ENCODE data around the gene ST3GAL6. TPM values are rescaled to one million over a fixed set of nuclear protein-coding genes. Genes with fewer than 3 reads are reported as not detected.

The ST3GAL6 gene
- total and polyA plus RNA-seq, 2 donors (not counting 3 experiments of a cell fraction or from before 2014, with no cell fraction given) = 13.2 to 35.9 TPM

DNA sequence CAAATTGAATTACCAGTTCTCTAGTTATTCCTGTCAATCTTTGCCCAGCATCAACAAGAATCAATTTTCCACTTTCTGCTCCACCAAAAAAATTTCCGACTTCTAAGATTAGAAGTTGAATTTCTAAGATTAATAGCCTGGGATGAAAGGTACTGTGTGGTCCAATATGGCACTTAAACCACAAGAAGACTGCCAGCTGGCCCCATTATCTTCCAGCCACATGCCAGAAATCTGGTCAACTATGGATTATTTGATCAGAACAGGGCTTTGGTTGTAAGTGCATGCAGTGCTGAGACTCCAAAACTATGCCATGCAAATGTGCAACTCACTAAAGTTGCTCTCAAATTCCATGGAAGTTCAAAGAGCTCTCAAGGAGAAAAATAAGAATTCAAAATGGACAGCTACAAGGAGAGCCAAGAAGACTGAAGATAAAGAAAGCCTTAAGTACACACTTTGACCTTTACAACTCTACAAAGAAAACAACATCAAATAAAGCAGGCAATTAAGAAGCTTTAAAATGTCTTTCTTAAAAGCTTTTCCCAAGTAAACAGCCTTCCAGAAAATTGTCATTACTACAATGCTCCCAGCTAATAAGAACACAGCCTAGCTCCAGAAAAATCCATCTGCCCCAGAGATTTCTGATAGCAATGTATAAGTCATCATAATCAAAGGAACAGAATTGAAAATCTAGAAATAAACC is 64.2 kb downstream of the ST3GAL6 start:
- intact Hi-C loops (cut with micrococcal nuclease) = no loop called here
- Histone ChIP-seq H3K27me3 (ENCODE audit: control insufficient read depth in 2 of 2, insufficient read depth in 2 of 2, low read length in 2 of 2) (no peaks in the 10 kb centered on the region), H3K4me1 (ENCODE audit: control insufficient read depth, extremely low read depth, insufficient read depth, low read length) (no peaks in the 10 kb centered on the region), H3K4me2 (ENCODE audit: insufficient read depth, low read length) (no peak overlapping the region), H3K27ac (ENCODE audit: insufficient read depth, low read depth, low read length) (no peak overlapping the region), H3K4me3 (replicated peaks in 1 of 3; ENCODE audit: insufficient read depth in 1 of 3, low read depth in 1 of 3, low read length in 3 of 3) (no peak overlapping the region), H3K9ac (replicated peaks; ENCODE audit: extremely low read depth, insufficient read depth, low read length) (no peak overlapping the region), H2AFZ (ENCODE audit: low read depth, low read length) (no peak overlapping the region), H3K9me3 (replicated peaks; ENCODE audit: control insufficient read depth, insufficient read depth, low read length) (no peaks in the 10 kb centered on the region), H4K20me1 (replicated peaks; ENCODE audit: control insufficient read depth, extremely low read depth, insufficient read depth, low read length) (peaks cover 2% of the 10 kb centered on the region), H3K9me1 (replicated peaks; ENCODE audit: control insufficient read depth, extremely low read depth, insufficient read depth, low read length) (no peaks in the 10 kb centered on the region), H3K36me3 (ENCODE audit: control insufficient read depth in 2 of 2, extremely low read depth in 1 of 2, insufficient read depth in 2 of 2, low read length in 2 of 2) (peaks cover 0 to under 1% of the 10 kb centered on the region in 2 experiments), H3K79me2 (ENCODE audit: control insufficient read depth, insufficient read depth, low read length) (peaks cover 8% of the 10 kb centered on the region)
- CTCF ChIA-PET = interaction anchor here (0.7 to 2.7 kb wide), 7 partner anchors 10 to 170 kb away, joined by 3 to 25 read pairs (median 4); partner anchors contain the start of gene DCBLD2
- BruUV-seq (replicated peaks) = no TSS peak
- DNase-seq (ENCODE audit: low read depth, low spot score) (no peak), FAIRE-seq (no peak)
- dilution Hi-C loops (cut with MboI; ENCODE audit: extremely low pct_ligation_motif_present, low sequenced_read_pairs) = no loop called here
- TF ChIP-seq POLR2A (IDR thresholded peaks at IDR 0.05; ENCODE audit: low read depth, low read length) (no peak), GATA2 (IDR thresholded peaks at IDR 0.05; ENCODE audit: insufficient read depth, insufficient read length, low read depth, low read length) (no peak), EZH2 (IDR thresholded peaks at IDR 0.05; ENCODE audit: borderline replicate concordance, low read depth, low read length, severe bottlenecking) (no peak), FOS (IDR thresholded peaks at IDR 0.05; ENCODE audit: borderline replicate concordance, insufficient read depth, low read length) (no peak), MYC (IDR thresholded peaks at IDR 0.05; ENCODE audit: low read depth, low read length) (no peak), POLR2AphosphoS5 (IDR thresholded peaks at IDR 0.05; ENCODE audit: insufficient read depth, low read depth, low read length) (no peak), MAX (IDR thresholded peaks at IDR 0.05; ENCODE audit: insufficient read depth, insufficient read length) (no peak), JUN (IDR thresholded peaks at IDR 0.05; ENCODE audit: borderline replicate concordance, insufficient read depth, insufficient read length, low read depth) (no peak)
- TF ChIP-seq, protein P1, sequence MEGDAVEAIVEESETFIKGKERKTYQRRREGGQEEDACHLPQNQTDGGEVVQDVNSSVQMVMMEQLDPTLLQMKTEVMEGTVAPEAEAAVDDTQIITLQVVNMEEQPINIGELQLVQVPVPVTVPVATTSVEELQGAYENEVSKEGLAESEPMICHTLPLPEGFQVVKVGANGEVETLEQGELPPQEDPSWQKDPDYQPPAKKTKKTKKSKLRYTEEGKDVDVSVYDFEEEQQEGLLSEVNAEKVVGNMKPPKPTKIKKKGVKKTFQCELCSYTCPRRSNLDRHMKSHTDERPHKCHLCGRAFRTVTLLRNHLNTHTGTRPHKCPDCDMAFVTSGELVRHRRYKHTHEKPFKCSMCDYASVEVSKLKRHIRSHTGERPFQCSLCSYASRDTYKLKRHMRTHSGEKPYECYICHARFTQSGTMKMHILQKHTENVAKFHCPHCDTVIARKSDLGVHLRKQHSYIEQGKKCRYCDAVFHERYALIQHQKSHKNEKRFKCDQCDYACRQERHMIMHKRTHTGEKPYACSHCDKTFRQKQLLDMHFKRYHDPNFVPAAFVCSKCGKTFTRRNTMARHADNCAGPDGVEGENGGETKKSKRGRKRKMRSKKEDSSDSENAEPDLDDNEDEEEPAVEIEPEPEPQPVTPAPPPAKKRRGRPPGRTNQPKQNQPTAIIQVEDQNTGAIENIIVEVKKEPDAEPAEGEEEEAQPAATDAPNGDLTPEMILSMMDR (IDR thresholded peaks at IDR 0.05; ENCODE audit: extremely low read depth in 1 of 2, insufficient read depth in 1 of 2, low read depth in 1 of 2, low read length in 2 of 2) = no peak
- POLR2A ChIA-PET = interaction anchor here (1.0 kb wide), 1 partner anchor 74 kb away, joined by 3 read pairs; the partner anchor contains the start of gene DCBLD2

All from endothelial cell of umbilical vein (primary cell).